OCI-LY7 (cell line): ENCODE data around the gene GALP. TPM values are rescaled to one million over a fixed set of nuclear protein-coding genes. Genes with fewer than 3 reads are reported as not detected.

Experiments
- BruUV-seq: library from RNA; stranded (reverse); fragments of 400-500 nt; replicated peaks from 2 replicates; lab custom pipeline; 2021; lab: Mats Ljungman, UMichigan
- CTCF ChIA-PET: fragments of 300-600 bp; sonication (Branson Sonifier 250); formaldehyde crosslinking; loops from one replicate; lab custom pipeline; 2022; ENCODE audit warnings: antibody characterized with exemption; ENCODE audit not compliant: unreplicated experiment; lab: Charles Lee
- POLR2A ChIA-PET: fragments of 300-600 bp; sonication (Branson Sonifier 250); formaldehyde crosslinking; loops from one replicate; lab custom pipeline; 2022; ENCODE audit warnings: antibody characterized with exemption; lab: Charles Lee
- DNase-seq: peaks from one replicate; pipeline ENCODE4 v3.0.0-alpha.2; 2015; ENCODE audit warnings: low spot score
- H2AFZ ChIP-seq: fragments of 200-600 bp; sonication (generic), shearing (Covaris generic); 2 replicates; pipeline ENCODE4 v1.6.1; 2014; ENCODE audit warnings: mild to moderate bottlenecking, antibody characterized with exemption, low read length, moderate library complexity
- H3K27ac ChIP-seq: fragments of 200-600 bp; sonication (generic); 2 replicates; pipeline ENCODE4 v1.5.1; 2014; ENCODE audit warnings: mixed run types, low read depth, mild to moderate bottlenecking, moderate library complexity, low read length, inconsistent platforms; ENCODE audit not compliant: poor library complexity, severe bottlenecking
- H3K36me3 ChIP-seq: fragments of 200-600 bp; sonication (generic); 2 replicates; pipeline ENCODE4 v1.6.1; 2014; ENCODE audit warnings: mild to moderate bottlenecking, antibody characterized with exemption, low read length, moderate library complexity, mixed read lengths; ENCODE audit not compliant: insufficient read depth
- H3K4me1 ChIP-seq: fragments of 200-600 bp; sonication (generic); 2 replicates; pipeline ENCODE4 v1.5.1; 2014; ENCODE audit warnings: mild to moderate bottlenecking, low read length; ENCODE audit not compliant: insufficient read depth, poor library complexity, severe bottlenecking
- H3K4me2 ChIP-seq: fragments of 200-600 bp; sonication (generic); 2 replicates; pipeline ENCODE4 v1.6.1; 2014; ENCODE audit warnings: mild to moderate bottlenecking, low read length
- H3K4me3 ChIP-seq: fragments of 200-600 bp; sonication (generic); 2 replicates; pipeline ENCODE4 v1.5.1; 2014; ENCODE audit warnings: mild to moderate bottlenecking, low read depth, low read length; ENCODE audit not compliant: poor library complexity, severe bottlenecking
- H3K79me2 ChIP-seq: fragments of 200-600 bp; sonication (generic); 2 replicates; pipeline ENCODE4 v1.6.1; 2016; ENCODE audit warnings: low read depth, mild to moderate bottlenecking, low read length, moderate library complexity, mixed read lengths; ENCODE audit not compliant: insufficient read depth
- H3K9me2 ChIP-seq: fragments of 200-600 bp; sonication (generic); 2 replicates; pipeline ENCODE4 v1.6.1; 2016; ENCODE audit warnings: mild to moderate bottlenecking, low read length, mixed read lengths; ENCODE audit not compliant: insufficient read depth
- H3K9me3 ChIP-seq: fragments of 200-600 bp; sonication (generic); 2 replicates; pipeline ENCODE4 v1.6.1; 2014; ENCODE audit warnings: mild to moderate bottlenecking, mixed run types, low read length, mixed read lengths
- H4K20me1 ChIP-seq: fragments of 200-600 bp; sonication (generic); 2 replicates; pipeline ENCODE4 v1.6.1; 2014; ENCODE audit warnings: mild to moderate bottlenecking, antibody characterized with exemption, low read length, moderate library complexity, mixed read lengths; ENCODE audit not compliant: insufficient read depth
- EZH2phosphoT487 ChIP-seq: fragments of 200-600 bp; sonication (generic); IDR thresholded peaks from 2 replicates; pipeline ENCODE4 v1.6.1; 2018; ENCODE audit warnings: low read depth, borderline replicate concordance, mild to moderate bottlenecking, mixed run types, antibody characterized with exemption, low read length, moderate library complexity, mixed read lengths
- intact Hi-C: fragments of 100-400 bp; cut with micrococcal nuclease; formaldehyde crosslinking; loops from one replicate; pipeline ENCODE4 v1.10.0; 2022; ENCODE audit not compliant: unreplicated experiment
- total RNA-seq, 2 experiments: library from RNA; depleted of rRNA in 1 of 2; stranded (reverse); fragments of >200 nt in 1 of 2; shearing (Covaris generic) in 1 of 2; gene quantifications; 2 replicates each; pipeline ENCODE4 v1.2.3, GENCODE V29; 2014 to 2022
- TF ChIP-seq, protein P1 (sequence below): fragments of 200-600 bp; sonication (generic); conservative IDR thresholded peaks from 2 replicates; pipeline ENCODE4 v1.5.1; 2014; ENCODE audit warnings: mild to moderate bottlenecking, antibody characterized with exemption, low read length, moderate library complexity, mixed read lengths

GALP gene
- total RNA-seq, 2 experiments from 2014 or later, result not detected

- H3K4me1 ChIP-seq, result peaks cover 13% of the 10 kb centered on the region
- H3K36me3 ChIP-seq, result no peaks in the 10 kb centered on the region
- TF ChIP-seq, protein P1, sequence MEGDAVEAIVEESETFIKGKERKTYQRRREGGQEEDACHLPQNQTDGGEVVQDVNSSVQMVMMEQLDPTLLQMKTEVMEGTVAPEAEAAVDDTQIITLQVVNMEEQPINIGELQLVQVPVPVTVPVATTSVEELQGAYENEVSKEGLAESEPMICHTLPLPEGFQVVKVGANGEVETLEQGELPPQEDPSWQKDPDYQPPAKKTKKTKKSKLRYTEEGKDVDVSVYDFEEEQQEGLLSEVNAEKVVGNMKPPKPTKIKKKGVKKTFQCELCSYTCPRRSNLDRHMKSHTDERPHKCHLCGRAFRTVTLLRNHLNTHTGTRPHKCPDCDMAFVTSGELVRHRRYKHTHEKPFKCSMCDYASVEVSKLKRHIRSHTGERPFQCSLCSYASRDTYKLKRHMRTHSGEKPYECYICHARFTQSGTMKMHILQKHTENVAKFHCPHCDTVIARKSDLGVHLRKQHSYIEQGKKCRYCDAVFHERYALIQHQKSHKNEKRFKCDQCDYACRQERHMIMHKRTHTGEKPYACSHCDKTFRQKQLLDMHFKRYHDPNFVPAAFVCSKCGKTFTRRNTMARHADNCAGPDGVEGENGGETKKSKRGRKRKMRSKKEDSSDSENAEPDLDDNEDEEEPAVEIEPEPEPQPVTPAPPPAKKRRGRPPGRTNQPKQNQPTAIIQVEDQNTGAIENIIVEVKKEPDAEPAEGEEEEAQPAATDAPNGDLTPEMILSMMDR, result no peak
- no peak for TF ChIP-seq EZH2phosphoT487
- no peaks in the 10 kb centered on the region for H4K20me1 ChIP-seq
- H3K9me2 ChIP-seq, result no peaks in the 10 kb centered on the region
- BruUV-seq, result no TSS peak
- peak within 1 kb of the TSS; percentile 87 for H3K4me3 ChIP-seq
- H3K4me2 ChIP-seq, result peak within 1 kb of the TSS; percentile 92
- CTCF ChIA-PET, result interaction anchor here (0.6 kb wide), 3 partner anchors 1205 to 1983 kb away, joined by 3 to 8 read pairs (median 7); no protein-coding TSS in a partner anchor
- POLR2A ChIA-PET, result interaction anchor here (0.6 to 0.7 kb wide), 4 partner anchors 39 to 1346 kb away, joined by 3 to 6 read pairs (median 4); no protein-coding TSS in a partner anchor
- no peaks in the 10 kb centered on the region for H3K9me3 ChIP-seq
- H3K79me2 ChIP-seq, result peaks cover 9% of the 10 kb centered on the region
- peak within 1 kb of the TSS; percentile 36 for H3K27ac ChIP-seq
- intact Hi-C loops, result loop anchor here (1.0 to 5.0 kb wide), 2 partner anchors 19 to 498 kb away; partner anchors contain the start of genes ZNF580, ZNF581 and ZNF787
- H2AFZ ChIP-seq, result peak within 1 kb of the TSS; percentile 92; the same call in 1 of the 2 replicates
- peak; percentile 98 for DNase-seq
These were observed 35.0 kb upstream of the GALP start, which contains the start of gene ZNF444 for GRCh38 chr19:56140583-56141416. Gene ZNF444 (plus strand): TSS chr19:56141287. CDS start chr19:56146912, 5,625 bp downstream.

GRCh38 chr19:56141417-56141993 lies 34.3 kb upstream of the GALP start:
- Histone ChIP-seq H2AFZ (no peak overlapping the region), H3K79me2 (peaks cover 9% of the 10 kb centered on the region), H3K27ac (no peak overlapping the region), H3K4me3 (peak overlapping the region; percentile 87), H3K9me3 (no peaks in the 10 kb centered on the region), H4K20me1 (no peaks in the 10 kb centered on the region), H3K4me1 (peaks cover 13% of the 10 kb centered on the region), H3K4me2 (peak overlapping the region; percentile 83), H3K36me3 (no peaks in the 10 kb centered on the region), H3K9me2 (no peaks in the 10 kb centered on the region)
- DNase-seq, result peak; percentile 25
- intact Hi-C loops, result loop anchor here (1.0 to 5.0 kb wide), 2 partner anchors 20 to 499 kb away; partner anchors contain the start of genes ZNF580, ZNF581 and ZNF787
- no TSS peak for BruUV-seq
- POLR2A ChIA-PET, result interaction anchor here (0.6 to 0.7 kb wide), 3 partner anchors 39 to 87 kb away, joined by 3 to 6 read pairs (median 5); no protein-coding TSS in a partner anchor
- TF ChIP-seq, protein P1, result no peak
- no peak for TF ChIP-seq EZH2phosphoT487
- CTCF ChIA-PET, result interaction anchor here (0.6 kb wide), 1 partner anchor 1569 kb away, joined by 8 read pairs; no protein-coding TSS in a partner anchor
